GM20000 (cell line): ENCODE results near the gene UTP3.
"Not testable (repeated sequence)": the region's sequence is repeated elsewhere in the genome, so short reads cannot be mapped to it uniquely, and the experiment has no call there.

Experiments used
- DNase-seq: peaks from one replicate; pipeline ENCODE4 v3.0.0; 2012; ENCODE audit warnings: low spot score
- TF ChIP-seq, protein P1 (sequence below): IDR thresholded peaks from 2 replicates; pipeline ENCODE4 v1.5.1; 2012; ENCODE audit warnings: mild to moderate bottlenecking, control low read depth; ENCODE audit errors: extremely low read depth, missing control alignments

Gene UTP3

DNA sequence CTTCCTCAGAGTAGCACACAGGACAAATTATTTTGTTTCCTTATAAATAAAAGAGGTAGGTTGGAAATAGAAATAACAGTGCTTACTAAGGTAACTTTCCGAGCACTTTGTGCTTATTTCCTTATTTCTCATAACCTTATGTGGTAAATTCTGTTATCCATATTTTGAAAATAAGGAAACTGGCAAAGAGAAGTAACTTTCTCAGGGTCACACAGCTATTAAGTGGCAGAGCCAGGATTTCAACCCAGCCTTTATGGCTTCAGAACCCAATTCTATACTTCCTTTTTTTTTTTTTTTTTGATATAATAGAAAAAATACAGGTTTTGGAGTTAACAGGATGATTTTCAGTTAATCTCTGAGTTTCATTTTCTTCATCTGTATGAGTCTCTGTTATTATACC is 3.3 kb downstream of the UTP3 start:
- TF ChIP-seq, protein P1, sequence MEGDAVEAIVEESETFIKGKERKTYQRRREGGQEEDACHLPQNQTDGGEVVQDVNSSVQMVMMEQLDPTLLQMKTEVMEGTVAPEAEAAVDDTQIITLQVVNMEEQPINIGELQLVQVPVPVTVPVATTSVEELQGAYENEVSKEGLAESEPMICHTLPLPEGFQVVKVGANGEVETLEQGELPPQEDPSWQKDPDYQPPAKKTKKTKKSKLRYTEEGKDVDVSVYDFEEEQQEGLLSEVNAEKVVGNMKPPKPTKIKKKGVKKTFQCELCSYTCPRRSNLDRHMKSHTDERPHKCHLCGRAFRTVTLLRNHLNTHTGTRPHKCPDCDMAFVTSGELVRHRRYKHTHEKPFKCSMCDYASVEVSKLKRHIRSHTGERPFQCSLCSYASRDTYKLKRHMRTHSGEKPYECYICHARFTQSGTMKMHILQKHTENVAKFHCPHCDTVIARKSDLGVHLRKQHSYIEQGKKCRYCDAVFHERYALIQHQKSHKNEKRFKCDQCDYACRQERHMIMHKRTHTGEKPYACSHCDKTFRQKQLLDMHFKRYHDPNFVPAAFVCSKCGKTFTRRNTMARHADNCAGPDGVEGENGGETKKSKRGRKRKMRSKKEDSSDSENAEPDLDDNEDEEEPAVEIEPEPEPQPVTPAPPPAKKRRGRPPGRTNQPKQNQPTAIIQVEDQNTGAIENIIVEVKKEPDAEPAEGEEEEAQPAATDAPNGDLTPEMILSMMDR, result no peak

DNA sequence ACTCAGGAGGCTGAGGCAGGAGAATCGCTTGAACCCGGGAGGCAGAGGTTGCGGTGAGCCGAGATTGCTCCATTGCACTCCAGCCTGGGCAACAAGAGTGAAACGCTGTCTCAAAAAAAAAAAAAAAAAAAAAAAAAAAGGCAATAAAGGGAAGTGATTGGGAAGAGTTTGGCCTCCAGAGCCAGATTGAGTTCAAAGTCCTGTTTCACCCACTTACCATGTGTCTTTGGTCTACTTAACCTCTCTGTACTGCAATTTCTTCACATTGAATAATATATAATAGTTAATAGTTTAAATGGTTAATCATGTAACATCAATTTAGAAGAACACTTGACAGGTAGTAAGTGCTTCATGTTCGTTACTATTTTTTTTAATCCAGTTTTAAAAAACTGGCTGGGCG is 6.3 kb downstream of the UTP3 start:
- DNase-seq, result not testable (repeated sequence)

More for the DNA sequence above, 3.3 kb downstream of the UTP3 start:
- no peak for DNase-seq

DNA sequence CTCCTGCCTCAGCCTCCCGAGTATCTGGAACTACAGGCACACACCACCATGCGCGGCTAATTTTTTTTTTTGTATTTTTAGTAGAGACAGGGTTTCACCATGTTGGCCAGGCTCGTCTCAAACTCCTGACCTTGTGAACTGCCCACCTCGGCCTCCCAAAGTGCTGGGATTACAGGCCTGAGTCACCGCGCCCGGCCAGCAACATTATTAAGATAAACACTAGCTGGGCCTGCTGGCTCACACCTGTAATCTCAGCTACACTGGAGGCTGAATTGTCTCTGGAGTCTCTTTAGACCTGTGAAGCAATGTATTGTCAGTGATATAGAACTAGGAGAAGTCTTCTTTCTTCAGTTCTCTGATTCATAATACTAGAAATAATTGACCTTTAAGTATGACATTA is 10.1 kb downstream of the UTP3 start:
- DNase-seq, result not testable (repeated sequence)

DNA sequence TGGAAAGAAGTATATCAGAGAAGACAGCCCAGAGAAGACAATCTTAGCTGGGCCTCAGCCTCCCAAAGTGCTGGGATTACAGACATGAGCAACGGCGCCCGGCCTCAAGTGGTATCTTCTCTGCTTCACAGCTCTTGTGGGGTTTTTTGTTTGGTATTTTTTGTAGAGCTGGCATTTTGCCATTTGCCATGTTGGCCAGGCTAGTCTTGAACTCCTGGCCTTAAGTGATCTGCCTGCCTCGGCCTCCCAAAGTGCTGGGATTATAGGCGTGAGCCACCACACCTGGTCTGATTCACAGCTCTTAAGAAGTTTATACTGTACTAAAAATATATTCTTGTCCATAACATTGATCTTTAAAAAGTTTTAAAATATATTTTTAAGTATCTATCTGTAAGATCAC is 12.4 kb downstream of the UTP3 start:
- TF ChIP-seq, protein P1, result no peak
- DNase-seq, result no peak

DNA sequence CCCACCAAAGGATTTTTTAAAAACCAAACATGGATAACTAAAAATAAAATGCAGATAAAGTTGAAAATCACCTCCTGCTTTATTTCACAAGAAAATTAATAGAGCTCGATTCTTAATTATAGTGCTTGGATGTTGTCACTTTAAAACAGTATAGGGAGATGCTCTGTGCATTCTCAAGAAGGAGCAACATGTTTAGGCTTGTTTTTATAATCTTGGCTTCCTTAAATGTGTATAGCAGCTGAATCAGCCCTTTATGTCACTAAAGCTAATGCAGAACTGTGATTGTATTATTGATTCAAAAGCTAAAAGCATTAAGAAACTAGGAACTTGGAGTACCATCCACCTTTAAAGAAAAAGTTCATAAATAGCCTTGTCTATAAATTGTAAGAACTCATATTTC is 12.9 kb downstream of the UTP3 start:
- DNase-seq, result no peak
- TF ChIP-seq, protein P1, result no peak

DNA sequence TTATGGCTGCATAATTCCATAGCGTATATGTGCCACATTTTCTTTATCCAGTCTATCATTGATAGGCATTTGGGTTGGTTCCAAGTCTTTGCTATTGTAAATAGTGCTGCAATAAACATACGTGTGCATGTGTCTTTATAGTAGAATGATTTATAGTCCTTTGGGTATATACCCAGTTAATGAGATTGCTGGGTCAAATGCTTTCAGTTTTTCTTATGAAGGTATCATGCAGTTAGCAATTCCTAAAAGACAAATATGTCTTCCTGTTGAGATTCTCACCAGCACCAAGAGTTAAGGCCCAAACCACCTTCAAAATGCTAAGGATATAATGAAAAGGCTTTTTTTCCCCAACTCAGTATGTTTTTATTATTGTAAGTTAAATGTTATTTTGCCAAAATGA is 14.3 kb downstream of the UTP3 start:
- not testable (repeated sequence) for DNase-seq

DNA sequence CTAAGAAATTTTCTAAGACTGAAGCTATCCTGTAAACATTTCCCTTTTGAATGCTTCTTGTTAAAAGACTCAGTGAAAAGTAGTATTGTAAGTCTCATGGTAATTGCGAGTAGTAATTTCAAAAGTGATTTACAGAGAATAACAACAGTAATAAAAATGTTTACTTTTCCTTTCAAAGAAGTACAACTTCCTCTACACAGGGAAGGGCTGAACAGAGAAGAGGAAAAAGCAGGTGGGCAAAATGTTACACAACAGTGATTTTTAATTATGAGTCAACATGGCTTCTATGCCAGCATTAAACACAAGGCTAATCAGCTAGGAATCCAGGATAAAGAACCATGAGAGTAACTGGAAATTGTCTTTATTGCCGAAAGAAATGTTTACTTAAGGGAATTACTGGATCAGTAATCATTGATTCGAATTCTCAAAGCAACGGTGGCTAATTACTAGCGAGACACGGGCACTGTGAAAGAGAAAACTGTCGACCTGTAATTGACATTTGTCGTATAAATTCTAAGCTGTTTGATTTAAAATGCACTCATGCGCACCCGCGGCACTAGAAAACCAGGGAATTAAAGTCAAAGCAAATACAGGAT is 15.4 kb downstream of the UTP3 start:
- DNase-seq, result peak; percentile 3
- TF ChIP-seq, protein P1, result no peak

DNA sequence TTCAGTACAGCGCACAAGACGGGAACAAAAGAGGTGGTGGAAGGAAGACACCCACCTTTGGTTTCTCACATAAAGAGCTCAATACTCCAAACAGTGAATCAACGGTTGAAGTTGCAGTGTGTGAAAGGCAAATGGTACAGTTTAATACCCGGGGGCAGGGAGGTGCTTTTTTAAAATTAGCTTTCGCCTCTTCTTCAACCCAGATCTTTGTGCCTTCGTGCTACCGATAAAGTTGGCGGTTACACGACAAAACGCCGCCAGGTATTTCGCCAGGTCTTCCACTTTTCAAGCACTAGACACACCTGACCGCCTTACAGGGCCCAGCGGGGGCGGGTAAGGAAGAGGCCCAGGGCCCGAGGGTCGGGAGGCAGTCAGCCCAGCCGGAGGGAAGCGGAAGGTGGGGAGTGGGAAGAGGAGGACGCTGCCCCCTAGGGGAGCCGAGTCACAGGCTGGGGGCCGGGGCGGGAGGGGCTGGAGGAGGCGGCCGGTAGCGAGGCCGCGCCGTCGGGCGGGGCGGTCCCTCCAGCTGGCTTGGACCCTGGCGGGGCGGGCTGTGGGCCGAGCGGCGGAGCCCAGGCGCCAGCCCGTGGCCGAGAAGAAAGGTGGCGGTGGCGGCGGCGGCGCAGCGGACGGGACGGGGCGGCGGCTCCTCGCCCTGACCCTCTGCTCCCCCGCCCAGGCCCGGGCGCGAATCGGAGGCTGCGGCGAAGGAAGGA is 16.0 kb downstream of the UTP3 start:
- TF ChIP-seq, protein P1, result peak; percentile 1
- DNase-seq, result peak; percentile 89

DNA sequence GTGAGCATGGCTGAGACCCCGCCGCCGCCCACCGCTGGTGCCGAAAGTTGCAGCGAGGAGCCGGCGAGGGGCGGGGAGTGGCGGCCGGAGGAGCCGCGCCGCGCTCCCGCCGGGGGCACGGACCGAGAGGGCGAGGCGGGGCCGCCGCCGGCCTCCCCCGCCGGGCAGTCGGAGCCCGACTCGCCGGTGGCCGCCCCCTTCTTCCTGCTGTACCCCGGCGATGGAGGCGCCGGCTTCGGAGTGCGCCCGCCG is 16.5 kb downstream of the UTP3 start:
- peak; percentile 59 for DNase-seq
- TF ChIP-seq, protein P1, result no peak
